Measurements from ENCODE around the gene MYO10. TPM values are rescaled to one million over a fixed set of nuclear protein-coding genes. Genes with fewer than 3 reads are reported as not detected.
"Not testable (repeated sequence)": the region's sequence is repeated elsewhere in the genome, so short reads cannot be mapped to it uniquely, and the experiment has no call there.

The MYO10 gene
- total and polyA plus RNA-seq, 2 experiments from 2014 or later = 33.7 to 52.4 TPM

DNA sequence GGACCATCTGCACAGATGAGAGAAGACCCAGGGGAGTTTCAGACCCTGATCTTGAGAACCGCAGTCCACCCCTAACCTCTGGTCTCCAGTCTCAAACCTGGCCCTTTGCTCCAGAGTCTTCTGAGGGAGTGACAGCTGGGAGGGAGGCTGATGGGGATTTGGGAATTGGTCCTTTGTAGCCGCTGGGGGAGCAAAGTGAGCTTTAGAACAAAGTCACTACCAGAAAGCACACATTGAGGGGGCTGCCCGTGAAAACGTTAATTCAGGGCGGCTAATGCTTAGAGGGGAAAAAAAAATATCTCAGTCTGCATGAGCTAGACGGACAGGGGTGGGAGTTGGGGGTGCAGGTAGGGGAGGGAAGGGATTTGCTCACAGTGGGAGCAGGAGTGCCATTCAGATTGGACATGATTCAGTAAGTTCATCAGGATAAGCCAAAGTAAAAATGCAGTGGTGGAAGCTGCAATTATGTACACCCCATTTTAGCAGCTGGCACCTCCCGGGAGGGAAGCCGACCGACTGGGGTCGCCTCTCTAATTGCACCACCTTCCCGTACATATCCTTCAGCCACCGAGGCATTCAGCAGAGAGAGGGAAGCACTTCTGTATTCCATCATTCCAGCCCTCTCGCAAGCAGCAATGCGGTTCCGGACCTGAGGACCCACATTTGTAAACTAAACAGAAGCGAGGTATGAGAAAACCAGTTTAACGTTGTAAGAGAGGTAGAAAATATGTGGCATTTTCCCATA is 195.8 kb downstream of the MYO10 start:
- peaks cover 26% of the 10 kb centered on the region for H3K4me1 ChIP-seq (ENCODE audit: insufficient read depth)
- H2AFZ ChIP-seq = no peak overlapping the region
- no peaks in the 10 kb centered on the region for H4K20me1 ChIP-seq (ENCODE audit: insufficient read depth, poor library complexity, severe bottlenecking)
- no peak for DNase-seq (ENCODE audit: low spot score)
- WGBS (ENCODE audit: low lambda C conversion rate, missing lambda C conversion rate) = 68% methylated on average over 17 of the region's 17 CpGs
- H3K4me3 ChIP-seq = no peak overlapping the region
- H3K36me3 ChIP-seq (replicated peaks; ENCODE audit: insufficient read depth, low read depth) = no peaks in the 10 kb centered on the region
- H3K27me3 ChIP-seq = no peaks in the 10 kb centered on the region
- H3K27ac ChIP-seq = peak overlapping the region; percentile 55
- H3K79me2 ChIP-seq = peaks cover 3% of the 10 kb centered on the region
- H3K9me2 ChIP-seq (replicated peaks; ENCODE audit: insufficient read depth) = no peaks in the 10 kb centered on the region
- peak overlapping the region; percentile 67 for H3K4me2 ChIP-seq
- TF ChIP-seq EZH2 (IDR thresholded peaks at IDR 0.05; ENCODE audit: borderline replicate concordance) (no peak), CTCF (IDR thresholded peaks at IDR 0.05; ENCODE audit: poor library complexity) (no peak), EZH2phosphoT487 (IDR thresholded peaks at IDR 0.05; ENCODE audit: low read depth, severe bottlenecking, unreplicated experiment) (no peak)
- H3K9me3 ChIP-seq (ENCODE audit: low read depth) = no peaks in the 10 kb centered on the region

- not testable (repeated sequence) for H4K20me1 ChIP-seq (ENCODE audit: insufficient read depth, poor library complexity, severe bottlenecking); H2AFZ ChIP-seq; DNase-seq (ENCODE audit: low spot score); H3K4me3 ChIP-seq; H3K9me3 ChIP-seq (ENCODE audit: low read depth); H3K9me2 ChIP-seq (replicated peaks; ENCODE audit: insufficient read depth); H3K27me3 ChIP-seq; H3K36me3 ChIP-seq (replicated peaks; ENCODE audit: insufficient read depth, low read depth)
- H3K79me2 ChIP-seq = peaks cover 14% of the 10 kb centered on the region
- H3K4me1 ChIP-seq (ENCODE audit: insufficient read depth) = peaks cover 30% of the 10 kb centered on the region
- peak overlapping the region; percentile 78 for H3K4me2 ChIP-seq
- 76% methylated on average over 5 of the region's 5 CpGs for WGBS (ENCODE audit: low lambda C conversion rate, missing lambda C conversion rate)
- H3K27ac ChIP-seq = peak overlapping the region; percentile 96
Measured at GRCh38 chr5:16738393-16738792, 197.7 kb downstream of the MYO10 start.

DNA sequence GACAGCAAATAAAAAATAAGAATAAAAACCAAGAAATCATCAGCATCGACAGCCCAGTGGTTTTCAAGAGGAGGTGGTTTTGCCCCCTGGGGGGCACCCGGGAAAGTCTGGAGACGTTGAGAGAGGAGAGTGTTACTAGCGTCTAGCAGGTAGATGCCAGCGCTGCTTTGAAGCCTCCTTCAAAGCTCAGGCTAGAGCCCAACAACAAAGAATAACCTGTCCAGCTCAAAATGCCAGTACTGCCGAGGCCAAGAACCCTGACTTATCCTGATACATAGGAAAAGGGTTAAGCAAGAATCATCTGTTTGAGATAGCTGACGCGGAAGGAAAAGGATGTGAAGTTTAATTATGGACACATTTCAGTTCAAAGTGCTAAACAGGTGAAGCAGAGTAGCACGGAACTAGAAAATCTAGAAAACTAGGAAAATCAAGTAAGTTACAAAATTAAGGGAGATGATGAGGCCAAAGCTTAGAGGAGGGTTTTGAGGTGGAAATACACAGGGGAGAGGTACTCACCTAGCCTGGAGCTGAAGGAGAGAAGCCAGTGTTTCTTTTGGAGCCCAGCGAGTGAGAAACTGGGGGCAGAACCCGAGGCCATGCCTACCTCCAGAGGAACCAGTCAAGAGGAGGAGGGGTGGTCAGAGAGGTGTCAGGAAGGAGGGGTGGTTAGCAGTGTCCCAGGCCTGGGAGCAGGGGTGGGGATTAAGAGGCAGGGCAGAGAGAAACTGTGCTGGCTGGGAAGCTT is 198.3 kb downstream of the MYO10 start:
- H3K9me3 ChIP-seq (ENCODE audit: low read depth) = no peaks in the 10 kb centered on the region

More for the DNA sequence above, 198.3 kb downstream of the MYO10 start:
- peak overlapping the region; percentile 96 for H3K27ac ChIP-seq
- no peaks in the 10 kb centered on the region for H4K20me1 ChIP-seq (ENCODE audit: insufficient read depth, poor library complexity, severe bottlenecking)
- 42% methylated on average over 11 of the region's 11 CpGs for WGBS (ENCODE audit: low lambda C conversion rate, missing lambda C conversion rate)
- peaks cover 20% of the 10 kb centered on the region for H3K79me2 ChIP-seq
- DNase-seq (ENCODE audit: low spot score) = peak; percentile 55
- H3K27me3 ChIP-seq = no peaks in the 10 kb centered on the region
- TF ChIP-seq EZH2 (IDR thresholded peaks at IDR 0.05; ENCODE audit: borderline replicate concordance) (no peak), EZH2phosphoT487 (IDR thresholded peaks at IDR 0.05; ENCODE audit: low read depth, severe bottlenecking, unreplicated experiment) (no peak), CTCF (IDR thresholded peaks at IDR 0.05; ENCODE audit: poor library complexity) (no peak)
- H3K4me3 ChIP-seq = peak overlapping the region; percentile 7
- no peak overlapping the region for H2AFZ ChIP-seq
- H3K4me1 ChIP-seq (ENCODE audit: insufficient read depth) = peaks cover 30% of the 10 kb centered on the region
- H3K9me2 ChIP-seq (replicated peaks; ENCODE audit: insufficient read depth) = no peaks in the 10 kb centered on the region
- no peaks in the 10 kb centered on the region for H3K36me3 ChIP-seq (replicated peaks; ENCODE audit: insufficient read depth, low read depth)
- peak overlapping the region; percentile 78 for H3K4me2 ChIP-seq
